ENCODE measurements around the gene LCP2. TPM values are rescaled to one million over a fixed set of nuclear protein-coding genes. Genes with fewer than 3 reads are reported as not detected.

Gene LCP2
- total and polyA plus RNA-seq, 2 donors from 2014 or later = 4.6 to 48.8 TPM

DNA sequence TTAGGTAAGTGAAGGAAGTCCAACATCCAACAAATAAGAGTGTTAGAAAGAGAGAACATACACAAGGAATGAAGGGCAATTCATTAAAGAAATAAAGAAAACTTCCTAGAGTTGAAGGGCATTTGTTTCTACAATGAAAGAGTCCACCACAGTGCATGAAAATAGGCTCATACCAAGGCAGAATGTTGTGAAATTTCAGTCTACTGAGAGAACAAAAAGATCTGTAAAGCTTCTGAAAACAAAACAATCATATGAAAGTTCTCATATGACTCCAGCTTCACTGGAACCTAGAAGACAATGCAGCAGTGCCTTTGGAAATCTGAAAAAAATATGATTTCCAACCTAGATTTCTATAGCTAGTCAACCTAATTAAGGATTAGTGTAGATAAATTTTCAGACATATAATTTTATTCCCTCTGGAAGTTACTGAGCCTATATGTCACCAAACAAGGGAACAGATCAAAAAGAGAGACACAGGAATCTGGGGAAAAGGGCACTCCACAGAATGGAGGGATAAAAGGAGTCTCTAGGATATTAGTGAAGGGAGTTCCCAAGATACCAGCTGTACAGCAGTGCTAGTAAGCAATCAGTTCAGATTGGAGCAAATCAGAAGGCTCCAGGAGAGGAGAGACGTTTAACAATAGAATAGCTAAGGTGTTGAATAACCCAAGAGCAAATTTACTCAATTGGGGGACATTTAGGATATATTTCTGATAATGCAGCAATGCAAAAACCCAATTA is 59.0 kb downstream of the LCP2 start:
- no peaks in the 10 kb centered on the region for H3K9me3 ChIP-seq (ENCODE audit: control insufficient read depth in 2 of 3, insufficient read depth in 1 of 3, low read length in 3 of 3)
- no peaks in the 10 kb centered on the region for H3K27me3 ChIP-seq (ENCODE audit: control insufficient read depth, insufficient read depth, low read length)
- TF ChIP-seq, protein P1, sequence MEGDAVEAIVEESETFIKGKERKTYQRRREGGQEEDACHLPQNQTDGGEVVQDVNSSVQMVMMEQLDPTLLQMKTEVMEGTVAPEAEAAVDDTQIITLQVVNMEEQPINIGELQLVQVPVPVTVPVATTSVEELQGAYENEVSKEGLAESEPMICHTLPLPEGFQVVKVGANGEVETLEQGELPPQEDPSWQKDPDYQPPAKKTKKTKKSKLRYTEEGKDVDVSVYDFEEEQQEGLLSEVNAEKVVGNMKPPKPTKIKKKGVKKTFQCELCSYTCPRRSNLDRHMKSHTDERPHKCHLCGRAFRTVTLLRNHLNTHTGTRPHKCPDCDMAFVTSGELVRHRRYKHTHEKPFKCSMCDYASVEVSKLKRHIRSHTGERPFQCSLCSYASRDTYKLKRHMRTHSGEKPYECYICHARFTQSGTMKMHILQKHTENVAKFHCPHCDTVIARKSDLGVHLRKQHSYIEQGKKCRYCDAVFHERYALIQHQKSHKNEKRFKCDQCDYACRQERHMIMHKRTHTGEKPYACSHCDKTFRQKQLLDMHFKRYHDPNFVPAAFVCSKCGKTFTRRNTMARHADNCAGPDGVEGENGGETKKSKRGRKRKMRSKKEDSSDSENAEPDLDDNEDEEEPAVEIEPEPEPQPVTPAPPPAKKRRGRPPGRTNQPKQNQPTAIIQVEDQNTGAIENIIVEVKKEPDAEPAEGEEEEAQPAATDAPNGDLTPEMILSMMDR (IDR thresholded peaks at IDR 0.05; ENCODE audit: borderline replicate concordance, extremely low read depth, insufficient read depth) = no peak
- intact Hi-C loops (cut with DNase I) = no loop called here
- H3K9ac ChIP-seq (ENCODE audit: low read length in 3 of 3) = no peak overlapping the region
- DNase-seq = no peak
- H3K4me1 ChIP-seq (ENCODE audit: control insufficient read depth in 2 of 3, insufficient read depth in 2 of 3, low read depth in 1 of 3, low read length in 3 of 3) = no peaks in the 10 kb centered on the region
- no peaks in the 10 kb centered on the region for H3K36me3 ChIP-seq (ENCODE audit: control insufficient read depth in 2 of 3, insufficient read depth in 3 of 3, low read length in 3 of 3)
- H3K4me3 ChIP-seq (ENCODE audit: low read length in 3 of 3) = no peak overlapping the region
- no peak for FAIRE-seq
- H3K27ac ChIP-seq (ENCODE audit: low read depth in 2 of 2, low read length in 2 of 2) = no peak overlapping the region

DNA sequence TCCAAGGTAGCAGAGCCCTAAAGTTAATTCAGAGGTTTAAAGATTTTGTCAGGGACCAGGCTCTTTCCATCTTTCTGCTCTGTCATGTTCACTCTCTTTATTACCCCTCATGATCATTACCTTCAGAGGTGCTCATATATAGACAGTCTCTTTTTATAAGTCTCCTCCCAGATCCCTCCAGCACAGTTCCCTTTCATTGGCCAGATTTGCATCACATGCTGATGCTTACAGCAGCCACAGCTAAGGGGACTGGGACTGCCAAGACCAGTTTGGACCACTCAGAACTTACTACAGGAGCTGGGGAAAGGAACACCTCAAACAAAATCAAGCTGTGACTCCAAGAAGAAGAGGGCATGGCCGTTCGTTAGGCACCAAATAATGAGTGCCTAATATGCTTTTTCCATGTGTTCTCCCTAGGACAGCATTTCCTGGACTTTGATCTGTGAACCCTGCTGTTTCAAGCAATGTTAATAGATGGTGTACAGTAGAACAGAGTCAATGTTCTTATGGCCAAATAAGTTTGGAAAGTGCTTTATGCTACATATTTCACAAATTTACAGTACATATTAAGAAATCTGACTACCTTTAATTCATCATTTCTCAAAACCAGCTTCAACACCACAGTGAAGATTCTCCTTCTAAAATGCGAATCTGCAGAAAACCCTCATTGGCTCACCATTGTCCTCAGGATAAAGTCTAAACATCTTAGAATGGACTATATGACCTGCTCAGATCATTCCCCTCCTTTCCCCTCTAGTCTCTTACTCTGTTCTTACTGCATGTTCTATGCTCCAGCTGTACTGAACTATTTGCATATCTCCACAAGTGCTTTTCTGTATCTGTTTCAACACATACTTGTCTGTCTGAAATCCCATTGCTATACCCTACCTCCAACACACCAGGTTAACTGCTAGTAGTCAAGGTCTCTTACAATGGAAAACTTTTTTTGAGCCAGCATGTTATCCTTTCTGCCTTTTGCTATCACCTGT is 61.4 kb downstream of the LCP2 start:
- Histone ChIP-seq H3K4me3 (ENCODE audit: low read length in 3 of 3) (no peak overlapping the region), H3K27ac (ENCODE audit: low read depth in 2 of 2, low read length in 2 of 2) (no peak overlapping the region), H3K9ac (ENCODE audit: low read length in 3 of 3) (no peak overlapping the region), H3K4me1 (ENCODE audit: control insufficient read depth in 2 of 3, insufficient read depth in 2 of 3, low read depth in 1 of 3, low read length in 3 of 3) (no peaks in the 10 kb centered on the region), H3K9me3 (ENCODE audit: control insufficient read depth in 2 of 3, insufficient read depth in 1 of 3, low read length in 3 of 3) (no peaks in the 10 kb centered on the region), H3K36me3 (ENCODE audit: control insufficient read depth in 2 of 3, insufficient read depth in 3 of 3, low read length in 3 of 3) (no peaks in the 10 kb centered on the region), H3K27me3 (ENCODE audit: control insufficient read depth, insufficient read depth, low read length) (no peaks in the 10 kb centered on the region)
- TF ChIP-seq, protein P1 (IDR thresholded peaks at IDR 0.05; ENCODE audit: borderline replicate concordance, extremely low read depth, insufficient read depth) = no peak
- FAIRE-seq = no peak
- intact Hi-C loops (cut with DNase I) = no loop called here
- no peak for DNase-seq

DNA sequence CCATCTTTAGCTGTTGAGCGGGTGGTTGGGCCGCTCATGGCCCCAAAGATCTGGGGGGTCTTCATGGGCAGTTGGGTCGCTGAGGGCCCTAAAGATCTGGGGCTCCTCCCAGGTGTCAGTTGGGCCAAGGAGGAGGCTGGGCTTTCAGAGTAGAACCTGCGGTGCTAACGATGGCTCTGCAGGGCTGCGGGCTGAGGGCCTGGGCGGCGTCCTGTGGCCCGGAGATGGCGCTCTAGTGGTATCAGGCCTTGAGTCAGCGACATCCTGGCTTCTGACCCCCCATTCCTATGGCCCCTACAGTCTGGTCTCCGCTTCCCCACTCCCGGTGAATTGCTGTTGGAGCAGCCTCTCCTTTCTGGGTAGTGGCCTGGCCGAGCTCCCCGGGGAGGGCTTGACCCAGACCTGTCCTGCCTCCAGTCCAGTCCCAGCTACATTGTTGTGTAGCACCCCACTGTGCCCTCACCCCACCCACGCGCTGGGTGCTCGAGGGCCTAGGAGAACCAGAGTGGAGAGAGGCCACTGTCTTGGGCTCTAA is 64.2 kb downstream of the LCP2 start:
- H3K9ac ChIP-seq (ENCODE audit: low read length in 3 of 3) = no peak overlapping the region
- TF ChIP-seq, protein P1 (IDR thresholded peaks at IDR 0.05; ENCODE audit: borderline replicate concordance, extremely low read depth, insufficient read depth) = no peak
- no peak for FAIRE-seq

More for the DNA sequence above, 64.2 kb downstream of the LCP2 start:
- no peaks in the 10 kb centered on the region for H3K4me1 ChIP-seq (ENCODE audit: control insufficient read depth in 2 of 3, insufficient read depth in 2 of 3, low read depth in 1 of 3, low read length in 3 of 3)
- H3K4me3 ChIP-seq (ENCODE audit: low read length in 3 of 3) = no peak overlapping the region
- intact Hi-C loops (cut with DNase I) = no loop called here
- H3K27ac ChIP-seq (ENCODE audit: low read depth in 2 of 2, low read length in 2 of 2) = no peak overlapping the region
- no peaks in the 10 kb centered on the region for H3K36me3 ChIP-seq (ENCODE audit: control insufficient read depth in 2 of 3, insufficient read depth in 3 of 3, low read length in 3 of 3)
- DNase-seq = no peak
- no peaks in the 10 kb centered on the region for H3K27me3 ChIP-seq (ENCODE audit: control insufficient read depth, insufficient read depth, low read length)
- no peaks in the 10 kb centered on the region for H3K9me3 ChIP-seq (ENCODE audit: control insufficient read depth in 2 of 3, insufficient read depth in 1 of 3, low read length in 3 of 3)

Data from kidney (tissue), 14 donors.